ENCODE measurements around the gene COL9A3. TPM values are rescaled to one million over a fixed set of nuclear protein-coding genes. Genes with fewer than 3 reads are reported as not detected.

Gene COL9A3
- total RNA-seq, 1 donor from 2014 or later: 1.1 TPM

GRCh38 chr20:62830821-62831220 lies 14.0 kb downstream of the COL9A3 start:
- intact Hi-C loops (cut with DNase I): no loop called here

GRCh38 chr20:62831361-62831788 lies 14.5 kb downstream of the COL9A3 start:
- Histone ChIP-seq H3K36me3 (no peaks in the 10 kb centered on the region), H3K4me3 (no peak overlapping the region), H3K4me1 (peaks cover 7% of the 10 kb centered on the region), H3K9me3 (no peaks in the 10 kb centered on the region), H3K27ac (no peak overlapping the region), H3K27me3 (no peaks in the 10 kb centered on the region)
- DNase-seq (no peak), ATAC-seq (peak; percentile 53)
- intact Hi-C loops (cut with DNase I): no loop called here
- no peak for TF ChIP-seq CTCF (IDR thresholded peaks at IDR 0.05)

More at GRCh38 chr20:62830821-62831220, 14.0 kb downstream of the COL9A3 start:
- ATAC-seq (no peak), DNase-seq (no peak)
- no peak for TF ChIP-seq CTCF (IDR thresholded peaks at IDR 0.05)
- no peaks in the 10 kb centered on the region for H3K27me3 ChIP-seq
- H3K27ac ChIP-seq: no peak overlapping the region
- H3K36me3 ChIP-seq: no peaks in the 10 kb centered on the region
- no peak overlapping the region for H3K4me3 ChIP-seq
- no peaks in the 10 kb centered on the region for H3K9me3 ChIP-seq
- peaks cover 7% of the 10 kb centered on the region for H3K4me1 ChIP-seq

- H3K4me3 ChIP-seq: no peak overlapping the region
- peaks cover 7% of the 10 kb centered on the region for H3K4me1 ChIP-seq
- no peak for TF ChIP-seq CTCF (IDR thresholded peaks at IDR 0.05)
- intact Hi-C loops (cut with DNase I): no loop called here
- no peaks in the 10 kb centered on the region for H3K27me3 ChIP-seq
- DNase-seq (no peak), ATAC-seq (no peak)
- no peak overlapping the region for H3K27ac ChIP-seq
- no peaks in the 10 kb centered on the region for H3K36me3 ChIP-seq
- no peaks in the 10 kb centered on the region for H3K9me3 ChIP-seq
Observed at GRCh38 chr20:62831854-62832211, 15.0 kb downstream of the COL9A3 start.

- H3K9me3 ChIP-seq: no peaks in the 10 kb centered on the region
- TF ChIP-seq CTCF (IDR thresholded peaks at IDR 0.05): no peak
- H3K4me1 ChIP-seq: peaks cover 7% of the 10 kb centered on the region
- H3K27ac ChIP-seq: no peak overlapping the region
- intact Hi-C loops (cut with DNase I): no loop called here
- no peaks in the 10 kb centered on the region for H3K27me3 ChIP-seq
- no peak overlapping the region for H3K4me3 ChIP-seq
- DNase-seq: no peak
- H3K36me3 ChIP-seq: no peaks in the 10 kb centered on the region
- ATAC-seq: peak; percentile 59
Observed at GRCh38 chr20:62832212-62832922, 15.5 kb downstream of the COL9A3 start.

- Histone ChIP-seq H3K4me1 (peaks cover 7% of the 10 kb centered on the region), H3K4me3 (no peak overlapping the region), H3K27me3 (no peaks in the 10 kb centered on the region), H3K36me3 (no peaks in the 10 kb centered on the region), H3K27ac (no peak overlapping the region), H3K9me3 (no peaks in the 10 kb centered on the region)
- no peak for DNase-seq
- intact Hi-C loops (cut with DNase I): no loop called here
- peak; percentile 8 for ATAC-seq
- no peak for TF ChIP-seq CTCF (IDR thresholded peaks at IDR 0.05)
Observed at GRCh38 chr20:62832951-62833391, 16.1 kb downstream of the COL9A3 start.
